GM19397 (cell line): ENCODE data around the gene GPR34.
"Not testable (repeated sequence)": the region's sequence is repeated elsewhere in the genome, so short reads cannot be mapped to it uniquely, and the experiment has no call there.

Experiments used
- ATAC-seq: cut with Tn5 transposase; IDR thresholded peaks from one replicate; pipeline ENCODE4 v1.9.1; 2021; ENCODE audit warnings: mild to moderate bottlenecking, moderate library complexity; ENCODE audit not compliant: unreplicated experiment

GPR34 gene

GRCh38 chrX:41692162-41692749 is 3.5 kb downstream of the GPR34 start:
- ATAC-seq = no peak

GRCh38 chrX:41693024-41693423 is 4.3 kb downstream of the GPR34 start:
- no peak for ATAC-seq

GRCh38 chrX:41695426-41695825 is 6.7 kb downstream of the GPR34 start:
- ATAC-seq = no peak

GRCh38 chrX:41703574-41704029 is 14.8 kb downstream of the GPR34 start:
- ATAC-seq = no peak

- no peak for ATAC-seq
Observed at GRCh38 chrX:41705042-41705441, 16.3 kb downstream of the GPR34 start.

- ATAC-seq = peak; percentile 77
Observed at GRCh38 chrX:41705680-41706374, 17.1 kb downstream of the GPR34 start.

- no peak for ATAC-seq
Observed at GRCh38 chrX:41707218-41707617, 18.4 kb downstream of the GPR34 start.

- ATAC-seq = no peak
Observed at GRCh38 chrX:41708486-41708885, 19.7 kb downstream of the GPR34 start.

GRCh38 chrX:41711021-41711667 is 22.4 kb downstream of the GPR34 start:
- no peak for ATAC-seq

- ATAC-seq = no peak
Observed at GRCh38 chrX:41716222-41716621, 27.4 kb downstream of the GPR34 start.

- no peak for ATAC-seq
Observed at GRCh38 chrX:41716767-41717473, 28.1 kb downstream of the GPR34 start.

GRCh38 chrX:41718481-41719235 is 29.9 kb downstream of the GPR34 start:
- no peak for ATAC-seq

- not testable (repeated sequence) for ATAC-seq
Observed at GRCh38 chrX:41719610-41720009, 30.8 kb downstream of the GPR34 start.

GRCh38 chrX:41720125-41720779 is 31.5 kb downstream of the GPR34 start:
- ATAC-seq = peak; percentile 84

- no peak for ATAC-seq
Observed at GRCh38 chrX:41721590-41721989, 32.8 kb downstream of the GPR34 start.

GRCh38 chrX:41722214-41722613 is 33.4 kb downstream of the GPR34 start:
- no peak for ATAC-seq

GRCh38 chrX:41722816-41723618 is 34.2 kb downstream of the GPR34 start:
- ATAC-seq = no peak

- no peak for ATAC-seq
Observed at GRCh38 chrX:41723826-41724225, 35.1 kb downstream of the GPR34 start, which contains the start of gene GPR82. Gene GPR82, plus strand, starts transcription at chrX:41724181. Its CDS starts 2,846 bp downstream, at chrX:41727027.

- ATAC-seq = no peak
Observed at GRCh38 chrX:41728125-41728524, 39.4 kb downstream of the GPR34 start.
